Measurements from ENCODE around the gene P4HA2. TPM values are rescaled to one million over a fixed set of nuclear protein-coding genes. Genes with fewer than 3 reads are reported as not detected.

The P4HA2 gene
- total and polyA plus RNA-seq, 2 experiments from 2014 or later: 139 to 246 TPM

GRCh38 chr5:132269635-132270334 lies 42.1 kb upstream of the P4HA2 start:
- 91% methylated on average over 3 of the region's 3 CpGs for WGBS (ENCODE audit: low lambda C conversion rate, missing lambda C conversion rate)
- no peak overlapping the region for H3K4me2 ChIP-seq
- no peaks in the 10 kb centered on the region for H3K9me3 ChIP-seq (ENCODE audit: low read depth)
- H3K27ac ChIP-seq: no peak overlapping the region
- H4K20me1 ChIP-seq (ENCODE audit: insufficient read depth, poor library complexity, severe bottlenecking): no peaks in the 10 kb centered on the region
- H3K4me3 ChIP-seq: no peak overlapping the region
- TF ChIP-seq EZH2 (IDR thresholded peaks at IDR 0.05; ENCODE audit: borderline replicate concordance): no peak
- H3K27me3 ChIP-seq: no peaks in the 10 kb centered on the region
- H3K9me2 ChIP-seq (replicated peaks; ENCODE audit: insufficient read depth): no peaks in the 10 kb centered on the region
- no peak for DNase-seq (ENCODE audit: low spot score)
- peaks cover 13% of the 10 kb centered on the region for H3K4me1 ChIP-seq (ENCODE audit: insufficient read depth)
- H3K36me3 ChIP-seq (replicated peaks; ENCODE audit: insufficient read depth, low read depth): no peaks in the 10 kb centered on the region
- H2AFZ ChIP-seq: no peak overlapping the region
- H3K79me2 ChIP-seq: no peaks in the 10 kb centered on the region

DNA sequence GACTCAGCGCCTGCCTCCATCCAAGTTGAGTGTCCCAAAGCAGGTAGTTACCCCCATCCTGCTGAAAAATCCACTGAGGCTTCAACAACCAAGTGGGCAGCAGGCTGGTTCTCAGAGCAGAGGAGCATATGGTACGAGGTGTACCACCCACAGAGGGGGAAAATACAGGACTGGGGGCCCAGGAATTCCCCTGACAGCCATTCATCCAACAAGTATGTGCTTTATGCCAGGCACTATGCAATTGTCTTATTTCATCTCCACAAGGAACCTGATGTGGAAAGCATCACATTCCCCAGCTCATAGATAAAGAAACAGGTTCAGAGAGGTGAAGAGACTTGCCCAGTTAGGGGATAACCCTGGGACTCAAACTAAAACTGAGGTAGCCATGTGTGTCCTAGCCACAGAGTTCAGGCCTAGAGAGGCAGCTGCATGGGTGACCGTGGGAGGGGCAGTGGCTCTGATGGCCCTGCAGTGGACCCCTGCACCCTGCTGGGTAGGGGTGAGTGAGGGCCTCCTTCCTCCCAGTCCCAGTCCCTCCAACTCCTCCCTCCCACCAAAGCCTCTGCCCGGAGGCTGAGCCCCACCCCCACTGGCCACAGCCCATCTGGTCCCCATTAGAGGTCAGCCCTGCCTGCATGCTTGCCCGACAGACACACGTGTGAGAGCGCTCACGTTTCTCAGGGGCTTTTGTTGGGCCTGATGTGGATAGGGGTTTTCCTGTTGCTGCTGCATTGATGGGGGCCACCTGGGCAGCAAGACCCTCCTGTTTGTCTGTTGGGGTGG lies 41.3 kb upstream of the P4HA2 start:
- 66% methylated on average over 8 of the region's 8 CpGs for WGBS (ENCODE audit: low lambda C conversion rate, missing lambda C conversion rate)
- no peak for DNase-seq (ENCODE audit: low spot score)
- Histone ChIP-seq H3K9me3 (ENCODE audit: low read depth) (no peaks in the 10 kb centered on the region), H3K36me3 (replicated peaks; ENCODE audit: insufficient read depth, low read depth) (no peaks in the 10 kb centered on the region), H3K4me1 (ENCODE audit: insufficient read depth) (peaks cover 14% of the 10 kb centered on the region), H3K9me2 (replicated peaks; ENCODE audit: insufficient read depth) (no peaks in the 10 kb centered on the region), H3K4me2 (no peak overlapping the region), H4K20me1 (ENCODE audit: insufficient read depth, poor library complexity, severe bottlenecking) (no peaks in the 10 kb centered on the region), H3K4me3 (no peak overlapping the region), H3K27me3 (no peaks in the 10 kb centered on the region), H3K27ac (no peak overlapping the region), H2AFZ (no peak overlapping the region), H3K79me2 (no peaks in the 10 kb centered on the region)
- TF ChIP-seq EZH2phosphoT487 (IDR thresholded peaks at IDR 0.05; ENCODE audit: low read depth, severe bottlenecking, unreplicated experiment): no peak
- TF ChIP-seq, protein P1, sequence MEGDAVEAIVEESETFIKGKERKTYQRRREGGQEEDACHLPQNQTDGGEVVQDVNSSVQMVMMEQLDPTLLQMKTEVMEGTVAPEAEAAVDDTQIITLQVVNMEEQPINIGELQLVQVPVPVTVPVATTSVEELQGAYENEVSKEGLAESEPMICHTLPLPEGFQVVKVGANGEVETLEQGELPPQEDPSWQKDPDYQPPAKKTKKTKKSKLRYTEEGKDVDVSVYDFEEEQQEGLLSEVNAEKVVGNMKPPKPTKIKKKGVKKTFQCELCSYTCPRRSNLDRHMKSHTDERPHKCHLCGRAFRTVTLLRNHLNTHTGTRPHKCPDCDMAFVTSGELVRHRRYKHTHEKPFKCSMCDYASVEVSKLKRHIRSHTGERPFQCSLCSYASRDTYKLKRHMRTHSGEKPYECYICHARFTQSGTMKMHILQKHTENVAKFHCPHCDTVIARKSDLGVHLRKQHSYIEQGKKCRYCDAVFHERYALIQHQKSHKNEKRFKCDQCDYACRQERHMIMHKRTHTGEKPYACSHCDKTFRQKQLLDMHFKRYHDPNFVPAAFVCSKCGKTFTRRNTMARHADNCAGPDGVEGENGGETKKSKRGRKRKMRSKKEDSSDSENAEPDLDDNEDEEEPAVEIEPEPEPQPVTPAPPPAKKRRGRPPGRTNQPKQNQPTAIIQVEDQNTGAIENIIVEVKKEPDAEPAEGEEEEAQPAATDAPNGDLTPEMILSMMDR (IDR thresholded peaks at IDR 0.05; ENCODE audit: poor library complexity): no peak
- no peak for TF ChIP-seq EZH2 (IDR thresholded peaks at IDR 0.05; ENCODE audit: borderline replicate concordance)

DNA sequence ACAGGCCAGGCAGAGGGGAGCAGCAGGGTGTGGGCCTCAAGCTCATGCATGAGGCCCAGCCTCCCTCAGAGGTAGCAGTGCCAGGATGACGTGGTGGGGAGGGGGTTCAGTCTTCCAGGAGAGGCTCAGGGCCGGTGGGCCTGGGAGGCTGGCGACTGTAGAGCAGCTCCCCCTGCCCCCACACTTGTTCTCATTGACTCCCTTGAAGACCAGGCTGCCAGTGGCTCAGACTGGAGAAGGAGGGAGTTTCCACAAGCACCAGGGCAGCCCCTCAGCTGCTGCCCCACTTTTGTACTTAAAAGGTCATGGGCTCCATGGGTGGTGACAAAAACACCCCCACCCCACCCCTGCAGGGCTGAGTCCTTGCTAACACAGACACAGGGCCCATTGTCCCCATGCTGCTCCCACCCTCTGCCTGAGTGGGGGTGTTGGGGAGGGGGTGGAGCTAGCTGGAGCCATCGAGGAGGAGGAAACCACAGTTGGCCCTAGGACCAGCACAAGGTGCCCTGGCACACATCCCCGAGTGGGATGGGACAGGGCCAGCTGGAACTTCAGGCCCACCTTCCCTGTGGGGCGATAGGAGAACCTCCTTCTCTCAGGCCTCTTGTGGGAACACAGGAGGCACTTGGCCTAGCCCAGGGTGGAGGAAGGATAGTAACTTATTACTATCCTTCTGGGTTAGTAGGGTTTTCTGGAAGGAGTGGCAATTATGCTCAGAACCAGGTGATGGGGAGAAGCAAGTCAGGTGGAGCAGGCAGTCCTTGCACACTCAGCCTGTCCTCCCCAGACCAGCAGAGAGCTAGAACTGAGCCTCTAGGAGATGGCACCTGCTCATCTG lies 40.5 kb upstream of the P4HA2 start:
- no peaks in the 10 kb centered on the region for H3K36me3 ChIP-seq (replicated peaks; ENCODE audit: insufficient read depth, low read depth)
- no peak for DNase-seq (ENCODE audit: low spot score)
- H4K20me1 ChIP-seq (ENCODE audit: insufficient read depth, poor library complexity, severe bottlenecking): no peaks in the 10 kb centered on the region

More for the DNA sequence above, 40.5 kb upstream of the P4HA2 start:
- H3K4me1 ChIP-seq (ENCODE audit: insufficient read depth): peaks cover 14% of the 10 kb centered on the region
- TF ChIP-seq EZH2phosphoT487 (IDR thresholded peaks at IDR 0.05; ENCODE audit: low read depth, severe bottlenecking, unreplicated experiment): no peak
- no peak for TF ChIP-seq EZH2 (IDR thresholded peaks at IDR 0.05; ENCODE audit: borderline replicate concordance)
- TF ChIP-seq, protein P1 (IDR thresholded peaks at IDR 0.05; ENCODE audit: poor library complexity): no peak
- no peak overlapping the region for H2AFZ ChIP-seq
- H3K9me3 ChIP-seq (ENCODE audit: low read depth): no peaks in the 10 kb centered on the region
- H3K9me2 ChIP-seq (replicated peaks; ENCODE audit: insufficient read depth): no peaks in the 10 kb centered on the region
- no peaks in the 10 kb centered on the region for H3K27me3 ChIP-seq
- H3K4me3 ChIP-seq: no peak overlapping the region
- H3K79me2 ChIP-seq: no peaks in the 10 kb centered on the region
- WGBS (ENCODE audit: low lambda C conversion rate, missing lambda C conversion rate): 85% methylated on average over 6 of the region's 6 CpGs
- no peak overlapping the region for H3K4me2 ChIP-seq
- H3K27ac ChIP-seq: no peak overlapping the region
